A549 (cell line): ENCODE results near the gene TRIM13. TPM values are rescaled to one million over a fixed set of nuclear protein-coding genes. Genes with fewer than 3 reads are reported as not detected.
"Not testable (repeated sequence)": the region's sequence is repeated elsewhere in the genome, so short reads cannot be mapped to it uniquely, and the experiment has no call there.

Experiments
- ATAC-seq, 2 experiments: fragments of 200-7000 bp in 1 of 2; fragments of >200 bp in 1 of 2; cut with Nextera tagmentation in 1 of 2; cut with Tn5 transposase in 1 of 2; 3 replicates each; pipeline versions ENCODE4 v1.8.0 to v1.9.1; 2018 to 2020; ENCODE audit warnings: mild to moderate bottlenecking in 1 of 2, moderate library complexity in 1 of 2
- CTCF ChIA-PET: fragments of 300-600 bp; sonication (Branson Sonifier 250); formaldehyde crosslinking; extraction: SDS; loops from one replicate; lab custom pipeline; 2021; ENCODE audit warnings: antibody characterized with exemption, inconsistent platforms; lab: Yijun Ruan, JAX
- POLR2A ChIA-PET: fragments of 350-600 bp; formaldehyde crosslinking; extraction: SDS; loops from one replicate; lab custom pipeline; 2021; ENCODE audit warnings: antibody characterized with exemption, inconsistent platforms; lab: Yijun Ruan, JAX
- DNase-seq, 2 experiments: peaks; one replicate each; pipeline versions ENCODE4 v3.0.0 to v3.0.0-alpha.2; 2011 to 2016; ENCODE audit warnings: low read depth in 1 of 2, low spot score in 1 of 2
- FAIRE-seq: peaks from 2 replicates; lab custom pipeline; 2011; peaks lifted over from hg19 to GRCh38; lab: Jason Lieb, UNC
- H3K27ac ChIP-seq, 2 experiments: fragments of >200 bp; sonication (Bioruptor Twin); formaldehyde crosslinking; 3 replicates each; pipeline ENCODE4 v1.5.1; 2016 to 2017
- H3K4me1 ChIP-seq: fragments of >200 bp; sonication (Bioruptor Twin); formaldehyde crosslinking; 3 replicates; pipeline ENCODE4 v1.6.1; 2016
- H3K4me2 ChIP-seq: fragments of >200 bp; sonication (Bioruptor Twin); formaldehyde crosslinking; 3 replicates; pipeline ENCODE4 v1.6.1; 2016
- H3K4me3 ChIP-seq: fragments of >200 bp; sonication (Bioruptor Twin); formaldehyde crosslinking; 3 replicates; pipeline ENCODE4 v1.5.1; 2016
- H3K9me3 ChIP-seq: fragments of >200 bp; sonication (Bioruptor Twin); formaldehyde crosslinking; 3 replicates; pipeline ENCODE4 v1.6.1; 2016
- BHLHE40 ChIP-seq: IDR thresholded peaks from 2 replicates; pipeline ENCODE4 v1.6.1; 2012; ENCODE audit warnings: low read depth, low read length, inconsistent platforms
- CBX8 ChIP-seq: fragments of 200-600 bp; sonication (generic); IDR thresholded peaks from 2 replicates; pipeline ENCODE4 v1.6.1; 2016
- CHD2 ChIP-seq: fragments of 150-350 bp; IDR thresholded peaks from 2 replicates; pipeline ENCODE4 v1.6.1; 2014; ENCODE audit warnings: low read length; ENCODE audit not compliant: partially characterized antibody
- EHMT2 ChIP-seq: fragments of 200-600 bp; sonication (generic); IDR thresholded peaks from 2 replicates; pipeline ENCODE4 v1.6.1; 2016; ENCODE audit warnings: antibody characterized with exemption, low read depth, mild to moderate bottlenecking, moderate library complexity
- ESRRA ChIP-seq: fragments of 150-350 bp; IDR thresholded peaks from 2 replicates; pipeline ENCODE4 v1.6.1; 2014; ENCODE audit warnings: mild to moderate bottlenecking, low read length, borderline replicate concordance
- FOXS1 ChIP-seq: fragments of 250-450 bp; sonication (Bioruptor Pico); IDR thresholded peaks from 2 replicates; pipeline ENCODE4 v1.5.0; 2020; ENCODE audit warnings: mild to moderate bottlenecking, moderate library complexity
- HOXA7 ChIP-seq: fragments of 250-450 bp; sonication (Bioruptor Pico); IDR thresholded peaks from 2 replicates; pipeline ENCODE4 v1.5.0; 2020; ENCODE audit warnings: mild to moderate bottlenecking, moderate library complexity
- HOXB13 ChIP-seq: fragments of 250-450 bp; sonication (Bioruptor Pico); IDR thresholded peaks from 2 replicates; pipeline ENCODE4 v1.5.0; 2020; ENCODE audit warnings: low read depth, mild to moderate bottlenecking, moderate library complexity
- JUN ChIP-seq, 2 experiments: fragments of >200 bp; sonication (Bioruptor Twin); formaldehyde crosslinking; IDR thresholded peaks; 2 replicates in 1 of 2; 3 replicates in 1 of 2; pipeline ENCODE4 v1.6.1; 2016 to 2017
- MAFK ChIP-seq: fragments of 450-650 bp; IDR thresholded peaks from 2 replicates; pipeline ENCODE4 v1.6.1; 2014; ENCODE audit not compliant: partially characterized antibody
- PHF8 ChIP-seq: fragments of 200-600 bp; sonication (generic); IDR thresholded peaks from 2 replicates; pipeline ENCODE4 v1.6.1; 2016; ENCODE audit warnings: low read depth, mild to moderate bottlenecking, antibody characterized with exemption, moderate library complexity, borderline replicate concordance
- POLR2A ChIP-seq: IDR thresholded peaks from 2 replicates; pipeline ENCODE4 v1.6.1; 2012; ENCODE audit warnings: mild to moderate bottlenecking, low read length
- POLR2AphosphoS2 ChIP-seq: conservative IDR thresholded peaks from 2 replicates; pipeline ENCODE4 v1.6.1; 2012; ENCODE audit warnings: low read length, improper control_type of control experiment, inconsistent platforms
- RAD21 ChIP-seq, 2 experiments: fragments of >200 bp in 1 of 2; sonication (Bioruptor Twin) in 1 of 2; formaldehyde crosslinking in 1 of 2; IDR thresholded peaks in 1 of 2; conservative IDR thresholded peaks in 1 of 2; 2 replicates in 1 of 2; 3 replicates in 1 of 2; pipeline ENCODE4 v1.6.1; 2012 to 2018; ENCODE audit warnings: inconsistent platforms in 1 of 2
- RARB ChIP-seq: fragments of 250-450 bp; sonication (Bioruptor Pico); IDR thresholded peaks from 2 replicates; pipeline ENCODE4 v1.8.0; 2021; ENCODE audit warnings: mild to moderate bottlenecking, moderate library complexity
- SMC3 ChIP-seq: fragments of >200 bp; sonication (Bioruptor Twin); formaldehyde crosslinking; IDR thresholded peaks from 3 replicates; pipeline ENCODE4 v1.6.1; 2018; ENCODE audit warnings: inconsistent platforms
- ZC3H11A ChIP-seq: fragments of 450-650 bp; IDR thresholded peaks from 2 replicates; pipeline ENCODE4 v1.6.1; 2014; ENCODE audit warnings: antibody characterized with exemption, mild to moderate bottlenecking
- ZFP36 ChIP-seq: fragments of 450-650 bp; IDR thresholded peaks from 2 replicates; pipeline ENCODE4 v1.6.1; 2014; ENCODE audit warnings: borderline replicate concordance; ENCODE audit not compliant: partially characterized antibody
- ZNF302 ChIP-seq: fragments of 250-450 bp; sonication (Bioruptor Pico); IDR thresholded peaks from 2 replicates; pipeline ENCODE4 v1.9.0; 2021; ENCODE audit warnings: inconsistent platforms, mild to moderate bottlenecking, moderate library complexity
- ZSCAN20 ChIP-seq: fragments of 250-450 bp; sonication (Bioruptor Pico); IDR thresholded peaks from 2 replicates; pipeline ENCODE4 v1.8.0; 2022; ENCODE audit warnings: mild to moderate bottlenecking, moderate library complexity
- WGBS: methylation state at CpG from one replicate; pipeline ENCODE4 v1.1.6; 2017; ENCODE audit errors: missing lambda C conversion rate; 5-methylcytosine and 5-hydroxymethylcytosine counted together
- polyA plus RNA-seq, 4 experiments: library from polyadenylated mRNA; depleted of rRNA in 3 of 4; stranded (reverse); fragments of >200 nt; fragmentation: RNase III in 1 of 4; extraction: RNeasy Plus Mini Kit Qiagen cat#74134 plus additional on column Dnase treatment in 1 of 4; gene quantifications; 2 replicates in 3 of 4; 3 replicates in 1 of 4; pipeline ENCODE4 v1.2.3, GENCODE V29; 2011 to 2017
- TF ChIP-seq, protein P1 (sequence below): IDR thresholded peaks from 2 replicates; pipeline ENCODE4 v1.6.1; 2012
- TF ChIP-seq, protein P2 (sequence below): fragments of 150-350 bp; IDR thresholded peaks from 2 replicates; pipeline ENCODE4 v1.6.1; 2014; ENCODE audit warnings: low read depth, mild to moderate bottlenecking, low read length
- TF ChIP-seq, protein P3 (sequence below): fragments of >200 bp; sonication (Bioruptor Twin); formaldehyde crosslinking; IDR thresholded peaks from 3 replicates; pipeline ENCODE4 v1.6.1; 2016
- TF ChIP-seq, protein P4 (sequence below): fragments of 200-600 bp; sonication (generic); IDR thresholded peaks from 2 replicates; pipeline ENCODE4 v1.6.1; 2016; ENCODE audit warnings: antibody characterized with exemption, mild to moderate bottlenecking, moderate library complexity
- TF ChIP-seq, protein P5 (sequence below): IDR thresholded peaks from 2 replicates; pipeline ENCODE4 v1.6.1; 2012

Gene TRIM13
- polyA plus RNA-seq, 2 of the 4 experiments (the other 2 are of a cell fraction), result 10.9 to 22.4 TPM

DNA sequence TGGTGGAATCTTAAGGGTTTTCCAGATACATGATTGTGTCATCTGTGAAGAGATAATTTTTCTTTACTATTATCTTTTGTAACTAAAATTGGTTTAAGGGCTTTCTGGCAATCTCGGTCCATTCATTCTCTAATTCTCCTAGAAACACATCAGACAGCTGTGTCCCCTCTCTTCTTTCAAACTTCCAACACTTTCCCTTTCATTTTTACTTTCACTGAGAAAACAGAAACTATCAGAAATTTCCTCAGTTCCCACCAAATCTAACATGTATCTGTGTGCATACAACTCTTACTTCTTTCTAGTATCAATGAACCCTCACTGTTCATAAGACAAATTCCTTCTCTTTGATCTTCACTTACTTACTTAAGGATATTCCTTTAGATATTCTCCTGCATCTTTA lies 58.6 kb downstream of the TRIM13 start:
- Histone ChIP-seq H3K27ac (no peak overlapping the region), H3K4me2 (no peak overlapping the region), H3K9me3 (no peaks in the 10 kb centered on the region), H3K4me1 (no peaks in the 10 kb centered on the region), H3K4me3 (no peak overlapping the region)
- TF ChIP-seq ZNF302 (CRISPR knock-in tag) (no peak), HOXA7 (no peak), CBX8 (no peak), RARB (CRISPR knock-in tag) (no peak), FOXS1 (CRISPR knock-in tag) (no peak), SMC3 (no peak)
- TF ChIP-seq, protein P1, sequence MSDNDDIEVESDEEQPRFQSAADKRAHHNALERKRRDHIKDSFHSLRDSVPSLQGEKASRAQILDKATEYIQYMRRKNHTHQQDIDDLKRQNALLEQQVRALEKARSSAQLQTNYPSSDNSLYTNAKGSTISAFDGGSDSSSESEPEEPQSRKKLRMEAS, result no peak
- TF ChIP-seq, protein P2, sequence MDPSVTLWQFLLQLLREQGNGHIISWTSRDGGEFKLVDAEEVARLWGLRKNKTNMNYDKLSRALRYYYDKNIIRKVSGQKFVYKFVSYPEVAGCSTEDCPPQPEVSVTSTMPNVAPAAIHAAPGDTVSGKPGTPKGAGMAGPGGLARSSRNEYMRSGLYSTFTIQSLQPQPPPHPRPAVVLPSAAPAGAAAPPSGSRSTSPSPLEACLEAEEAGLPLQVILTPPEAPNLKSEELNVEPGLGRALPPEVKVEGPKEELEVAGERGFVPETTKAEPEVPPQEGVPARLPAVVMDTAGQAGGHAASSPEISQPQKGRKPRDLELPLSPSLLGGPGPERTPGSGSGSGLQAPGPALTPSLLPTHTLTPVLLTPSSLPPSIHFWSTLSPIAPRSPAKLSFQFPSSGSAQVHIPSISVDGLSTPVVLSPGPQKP, result no peak
- TF ChIP-seq, protein P3, sequence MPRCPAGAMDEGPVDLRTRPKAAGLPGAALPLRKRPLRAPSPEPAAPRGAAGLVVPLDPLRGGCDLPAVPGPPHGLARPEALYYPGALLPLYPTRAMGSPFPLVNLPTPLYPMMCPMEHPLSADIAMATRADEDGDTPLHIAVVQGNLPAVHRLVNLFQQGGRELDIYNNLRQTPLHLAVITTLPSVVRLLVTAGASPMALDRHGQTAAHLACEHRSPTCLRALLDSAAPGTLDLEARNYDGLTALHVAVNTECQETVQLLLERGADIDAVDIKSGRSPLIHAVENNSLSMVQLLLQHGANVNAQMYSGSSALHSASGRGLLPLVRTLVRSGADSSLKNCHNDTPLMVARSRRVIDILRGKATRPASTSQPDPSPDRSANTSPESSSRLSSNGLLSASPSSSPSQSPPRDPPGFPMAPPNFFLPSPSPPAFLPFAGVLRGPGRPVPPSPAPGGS, result no peak
- POLR2A ChIA-PET, result no interaction called here
- WGBS, result 94% methylated on average over 1 of the region's 1 CpG
- CTCF ChIA-PET, result no interaction called here
- ATAC-seq (no peak), FAIRE-seq (no peak), DNase-seq (no peak)

DNA sequence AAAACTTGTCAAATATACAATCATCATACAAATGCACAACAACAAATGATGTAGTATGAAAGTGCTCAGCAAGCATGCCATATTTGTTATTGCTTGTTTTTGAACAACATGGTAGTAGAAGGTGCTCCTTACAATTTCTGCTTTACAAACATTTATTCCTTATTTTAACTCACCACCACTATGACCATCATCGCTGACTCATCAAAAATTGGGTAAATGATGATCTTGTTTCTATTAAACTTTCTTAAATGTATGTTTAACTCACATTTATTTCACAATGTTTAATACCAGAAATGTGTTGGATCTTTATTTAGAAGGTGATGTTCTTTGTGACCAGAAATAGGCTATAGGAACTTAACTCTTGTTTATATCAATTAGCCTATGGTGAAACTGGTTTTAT lies 63.9 kb downstream of the TRIM13 start:
- peak; percentile 97 for TF ChIP-seq MAFK
- no peak for TF ChIP-seq HOXB13 (CRISPR knock-in tag)
- no peak for ATAC-seq
- POLR2A ChIA-PET, result no interaction called here
- DNase-seq, result no peak
- 94% methylated on average over 1 of the region's 1 CpG for WGBS
- CTCF ChIA-PET, result interaction anchor here (1.0 kb wide), 1 partner anchor 14 kb away, joined by 3 read pairs; no protein-coding TSS in a partner anchor
- no peak overlapping the region for H3K27ac ChIP-seq
- FAIRE-seq, result no peak
- no peaks in the 10 kb centered on the region for H3K9me3 ChIP-seq
- H3K4me1 ChIP-seq, result no peaks in the 10 kb centered on the region
- H3K4me2 ChIP-seq, result no peak overlapping the region
- no peak overlapping the region for H3K4me3 ChIP-seq

DNA sequence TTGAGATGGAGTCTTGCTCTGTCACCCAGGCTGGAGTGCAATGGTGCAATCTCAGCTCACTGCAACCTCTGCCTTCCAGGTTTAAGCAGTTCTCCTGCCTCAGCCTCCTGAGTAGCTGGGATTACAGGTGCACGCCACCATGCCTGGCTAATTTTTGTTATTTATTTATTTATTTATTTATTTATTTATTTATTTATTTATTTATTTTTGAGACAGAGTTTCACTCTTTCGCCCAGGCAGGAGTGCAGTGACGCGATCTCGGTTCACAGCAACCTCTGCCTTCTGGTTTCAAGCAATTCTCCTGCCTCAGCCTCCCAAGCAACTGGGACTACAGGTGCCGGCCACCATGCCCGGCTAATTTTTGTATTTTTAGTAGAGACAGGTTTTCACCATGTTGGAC lies 65.5 kb downstream of the TRIM13 start:
- FAIRE-seq, POLR2A ChIA-PET, ATAC-seq, H3K4me2 ChIP-seq, H3K4me3 ChIP-seq, DNase-seq, H3K9me3 ChIP-seq, CTCF ChIA-PET, H3K27ac ChIP-seq, H3K4me1 ChIP-seq: not testable (repeated sequence)
- 94% methylated on average over 7 of the region's 7 CpGs for WGBS
- peak; percentile 29 for TF ChIP-seq ZC3H11A

DNA sequence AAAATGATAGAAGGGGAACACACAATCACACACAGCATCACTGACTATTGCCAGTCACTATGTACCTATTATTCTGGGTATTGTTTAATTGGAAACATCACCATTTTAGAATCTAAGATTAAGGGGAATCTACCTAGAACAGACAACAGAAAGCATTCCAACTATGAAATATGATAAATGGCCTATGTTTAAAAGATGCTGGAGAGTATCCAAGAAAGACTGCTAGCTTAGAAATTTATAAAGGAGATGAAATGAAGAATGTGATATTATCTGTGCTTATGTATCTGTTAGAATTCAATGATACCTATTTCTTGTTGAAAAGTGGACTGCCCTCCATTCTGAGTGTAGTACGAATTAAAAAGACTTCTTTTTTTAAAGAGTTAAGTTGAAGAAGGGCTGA lies 68.9 kb downstream of the TRIM13 start:
- no peak for DNase-seq
- H3K9me3 ChIP-seq, result no peaks in the 10 kb centered on the region
- H3K4me1 ChIP-seq, result peaks cover 26% of the 10 kb centered on the region
- no peak for ATAC-seq
- no peak overlapping the region for H3K4me2 ChIP-seq
- no peak overlapping the region for H3K27ac ChIP-seq
- TF ChIP-seq ZFP36, result no peak
- TF ChIP-seq, protein P4, sequence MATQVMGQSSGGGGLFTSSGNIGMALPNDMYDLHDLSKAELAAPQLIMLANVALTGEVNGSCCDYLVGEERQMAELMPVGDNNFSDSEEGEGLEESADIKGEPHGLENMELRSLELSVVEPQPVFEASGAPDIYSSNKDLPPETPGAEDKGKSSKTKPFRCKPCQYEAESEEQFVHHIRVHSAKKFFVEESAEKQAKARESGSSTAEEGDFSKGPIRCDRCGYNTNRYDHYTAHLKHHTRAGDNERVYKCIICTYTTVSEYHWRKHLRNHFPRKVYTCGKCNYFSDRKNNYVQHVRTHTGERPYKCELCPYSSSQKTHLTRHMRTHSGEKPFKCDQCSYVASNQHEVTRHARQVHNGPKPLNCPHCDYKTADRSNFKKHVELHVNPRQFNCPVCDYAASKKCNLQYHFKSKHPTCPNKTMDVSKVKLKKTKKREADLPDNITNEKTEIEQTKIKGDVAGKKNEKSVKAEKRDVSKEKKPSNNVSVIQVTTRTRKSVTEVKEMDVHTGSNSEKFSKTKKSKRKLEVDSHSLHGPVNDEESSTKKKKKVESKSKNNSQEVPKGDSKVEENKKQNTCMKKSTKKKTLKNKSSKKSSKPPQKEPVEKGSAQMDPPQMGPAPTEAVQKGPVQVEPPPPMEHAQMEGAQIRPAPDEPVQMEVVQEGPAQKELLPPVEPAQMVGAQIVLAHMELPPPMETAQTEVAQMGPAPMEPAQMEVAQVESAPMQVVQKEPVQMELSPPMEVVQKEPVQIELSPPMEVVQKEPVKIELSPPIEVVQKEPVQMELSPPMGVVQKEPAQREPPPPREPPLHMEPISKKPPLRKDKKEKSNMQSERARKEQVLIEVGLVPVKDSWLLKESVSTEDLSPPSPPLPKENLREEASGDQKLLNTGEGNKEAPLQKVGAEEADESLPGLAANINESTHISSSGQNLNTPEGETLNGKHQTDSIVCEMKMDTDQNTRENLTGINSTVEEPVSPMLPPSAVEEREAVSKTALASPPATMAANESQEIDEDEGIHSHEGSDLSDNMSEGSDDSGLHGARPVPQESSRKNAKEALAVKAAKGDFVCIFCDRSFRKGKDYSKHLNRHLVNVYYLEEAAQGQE, result no peak
- no peak for TF ChIP-seq POLR2AphosphoS2
- TF ChIP-seq CHD2, result no peak
- TF ChIP-seq RAD21 (conservative IDR thresholded peaks at IDR 0.05 in 1 of 2, IDR thresholded peaks at IDR 0.05 in 1 of 2), result no peak
- no peak for TF ChIP-seq ESRRA
- TF ChIP-seq ZSCAN20 (CRISPR knock-in tag), result no peak
- TF ChIP-seq, protein P1, result no peak
- no peak for TF ChIP-seq PHF8
- no peak for TF ChIP-seq POLR2A
- TF ChIP-seq, protein P5, sequence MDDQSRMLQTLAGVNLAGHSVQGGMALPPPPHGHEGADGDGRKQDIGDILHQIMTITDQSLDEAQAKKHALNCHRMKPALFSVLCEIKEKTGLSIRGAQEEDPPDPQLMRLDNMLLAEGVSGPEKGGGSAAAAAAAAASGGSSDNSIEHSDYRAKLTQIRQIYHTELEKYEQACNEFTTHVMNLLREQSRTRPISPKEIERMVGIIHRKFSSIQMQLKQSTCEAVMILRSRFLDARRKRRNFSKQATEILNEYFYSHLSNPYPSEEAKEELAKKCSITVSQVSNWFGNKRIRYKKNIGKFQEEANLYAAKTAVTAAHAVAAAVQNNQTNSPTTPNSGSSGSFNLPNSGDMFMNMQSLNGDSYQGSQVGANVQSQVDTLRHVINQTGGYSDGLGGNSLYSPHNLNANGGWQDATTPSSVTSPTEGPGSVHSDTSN, result no peak
- TF ChIP-seq JUN (IDR thresholded peaks at IDR 0.05), result no peak
- TF ChIP-seq EHMT2, result no peak
- TF ChIP-seq BHLHE40, result no peak
- TF ChIP-seq, all 56 proteins: peak for 0
- no peak for FAIRE-seq
- CTCF ChIA-PET, result interaction anchor here (1.4 to 1.5 kb wide), 2 partner anchors 86 to 88 kb away, joined by 3 read pairs; no protein-coding TSS in a partner anchor
- POLR2A ChIA-PET, result no interaction called here
- H3K4me3 ChIP-seq, result no peak overlapping the region
- 82% methylated on average over 1 of the region's 1 CpG for WGBS
